OCI-LY3 (cell line): ENCODE results near the gene DRD3.

ENCODE experiments used
- H2AFZ ChIP-seq: fragments of 200-600, 300-600 bp; shearing (Covaris generic); 2 replicates; pipeline ENCODE4 v1.6.0; 2014; ENCODE audit warnings: antibody characterized with exemption, low read depth, low read length
- H3K27ac ChIP-seq: fragments of 200-600, 300-600 bp; sonication (generic); 2 replicates; pipeline ENCODE4 v1.5.1; 2014; ENCODE audit warnings: mild to moderate bottlenecking, low read length, moderate library complexity, mixed read lengths
- H3K27me3 ChIP-seq: fragments of 200-600, 300-600 bp; sonication (generic); 2 replicates; pipeline ENCODE4 v1.6.1; 2014; ENCODE audit warnings: low read depth, low read length, mixed read lengths
- H3K36me3 ChIP-seq: fragments of 200-600, 300-600 bp; sonication (generic); replicated peaks from 2 replicates; pipeline ENCODE3; 2014; ENCODE audit warnings: low read depth, low read length, mixed read lengths
- H3K4me1 ChIP-seq: fragments of 300-600, 200-600 bp; sonication (generic); 2 replicates; pipeline ENCODE4 v1.6.1; 2014; ENCODE audit warnings: low read length, mixed read lengths
- H3K4me2 ChIP-seq: fragments of 200-600, 300-600 bp; sonication (generic); 2 replicates; pipeline ENCODE4 v1.6.1; 2014; ENCODE audit warnings: low read length, mixed read lengths
- H3K4me3 ChIP-seq: fragments of 300-600, 200-600 bp; sonication (generic); 2 replicates; pipeline ENCODE4 v1.5.1; 2014; ENCODE audit warnings: antibody characterized with exemption, mild to moderate bottlenecking, low read length, moderate library complexity
- H3K79me2 ChIP-seq: fragments of 300-600, 200-600 bp; shearing (Covaris generic); 2 replicates; pipeline ENCODE4 v1.6.1; 2014; ENCODE audit warnings: mild to moderate bottlenecking, low read length, mixed read lengths
- H3K9ac ChIP-seq: fragments of 300-600, 200-600 bp; shearing (Covaris generic); 2 replicates; pipeline ENCODE4 v1.6.0; 2014; ENCODE audit warnings: mild to moderate bottlenecking, low read length, moderate library complexity
- H3K9me3 ChIP-seq: fragments of 200-600, 300-600 bp; shearing (Covaris generic); 2 replicates; pipeline ENCODE4 v1.6.1; 2014; ENCODE audit warnings: low read length, mixed read lengths; ENCODE audit not compliant: insufficient read depth
- H4K20me1 ChIP-seq: fragments of 200-600, 300-600 bp; sonication (generic); 2 replicates; pipeline ENCODE4 v1.6.1; 2016; ENCODE audit warnings: low read length, mixed read lengths; ENCODE audit not compliant: insufficient read depth
- CTCF ChIP-seq: fragments of 200-600, 300-600 bp; sonication (generic); IDR thresholded peaks from 2 replicates; pipeline ENCODE4 v1.5.1; 2014; ENCODE audit warnings: antibody characterized with exemption, low read length, low read depth
- EZH2phosphoT487 ChIP-seq: fragments of 200-600 bp; shearing (Covaris generic); IDR thresholded peaks from 2 replicates; pipeline ENCODE4 v1.6.1; 2018; ENCODE audit warnings: antibody characterized with exemption, mixed run types, low read depth

DRD3 gene

DNA sequence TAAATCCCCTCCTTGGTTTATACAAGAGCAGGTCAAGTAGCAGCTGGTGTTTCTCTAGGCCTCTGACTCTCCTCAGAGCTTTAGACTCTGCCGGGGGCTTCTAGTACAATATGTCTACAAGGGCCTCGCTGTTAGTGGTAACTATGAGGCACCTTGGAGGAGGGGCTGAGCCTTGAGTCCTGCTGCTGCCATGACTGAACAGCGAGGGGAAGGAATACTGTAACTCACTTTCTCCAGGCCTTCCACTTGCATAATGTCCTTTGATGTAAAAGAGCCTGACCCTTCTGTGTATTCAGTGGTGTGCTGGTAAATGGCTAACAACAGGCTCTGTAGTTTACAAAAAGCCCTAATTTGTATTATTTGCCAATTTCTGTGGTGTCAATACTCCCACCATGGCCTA is 27.8 kb downstream of the DRD3 start:
- no peaks in the 10 kb centered on the region for H3K36me3 ChIP-seq
- H4K20me1 ChIP-seq, result no peaks in the 10 kb centered on the region
- no peaks in the 10 kb centered on the region for H3K27me3 ChIP-seq
- H3K4me1 ChIP-seq, result peaks cover 24% of the 10 kb centered on the region
- H2AFZ ChIP-seq, result no peak overlapping the region
- no peak overlapping the region for H3K4me2 ChIP-seq
- no peak overlapping the region for H3K4me3 ChIP-seq
- no peaks in the 10 kb centered on the region for H3K79me2 ChIP-seq
- no peaks in the 10 kb centered on the region for H3K9me3 ChIP-seq
- H3K27ac ChIP-seq, result no peak overlapping the region
- TF ChIP-seq CTCF (no peak), EZH2phosphoT487 (no peak)
- H3K9ac ChIP-seq, result no peak overlapping the region

DNA sequence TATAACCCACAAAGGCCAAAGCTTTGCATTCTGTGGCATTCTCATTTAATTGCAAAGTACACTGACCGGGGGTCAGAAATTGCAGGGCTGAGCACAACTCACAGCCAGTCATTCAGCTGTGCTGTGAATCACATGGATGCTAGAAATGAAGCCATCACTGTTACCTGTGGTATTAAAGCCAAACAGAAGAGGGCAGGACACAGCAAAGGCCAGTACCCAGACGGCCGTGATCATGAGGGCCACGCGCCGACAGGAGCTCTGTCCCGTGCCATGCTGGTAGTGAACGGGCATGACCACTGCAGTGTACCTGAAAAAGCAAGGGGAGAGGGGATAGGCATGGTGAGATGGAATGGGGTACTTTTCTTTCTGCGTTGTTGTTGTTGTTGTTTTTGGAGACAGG is 31.6 kb downstream of the DRD3 start:
- H3K9ac ChIP-seq, result no peak overlapping the region
- H3K4me3 ChIP-seq, result no peak overlapping the region
- peaks cover 34% of the 10 kb centered on the region for H3K4me1 ChIP-seq
- no peak for TF ChIP-seq EZH2phosphoT487
- no peak overlapping the region for H2AFZ ChIP-seq
- H4K20me1 ChIP-seq, result no peaks in the 10 kb centered on the region
- H3K4me2 ChIP-seq, result no peak overlapping the region
- no peaks in the 10 kb centered on the region for H3K27me3 ChIP-seq
- H3K9me3 ChIP-seq, result no peaks in the 10 kb centered on the region
- H3K27ac ChIP-seq, result no peak overlapping the region
- H3K36me3 ChIP-seq, result no peaks in the 10 kb centered on the region
- H3K79me2 ChIP-seq, result no peaks in the 10 kb centered on the region

DNA sequence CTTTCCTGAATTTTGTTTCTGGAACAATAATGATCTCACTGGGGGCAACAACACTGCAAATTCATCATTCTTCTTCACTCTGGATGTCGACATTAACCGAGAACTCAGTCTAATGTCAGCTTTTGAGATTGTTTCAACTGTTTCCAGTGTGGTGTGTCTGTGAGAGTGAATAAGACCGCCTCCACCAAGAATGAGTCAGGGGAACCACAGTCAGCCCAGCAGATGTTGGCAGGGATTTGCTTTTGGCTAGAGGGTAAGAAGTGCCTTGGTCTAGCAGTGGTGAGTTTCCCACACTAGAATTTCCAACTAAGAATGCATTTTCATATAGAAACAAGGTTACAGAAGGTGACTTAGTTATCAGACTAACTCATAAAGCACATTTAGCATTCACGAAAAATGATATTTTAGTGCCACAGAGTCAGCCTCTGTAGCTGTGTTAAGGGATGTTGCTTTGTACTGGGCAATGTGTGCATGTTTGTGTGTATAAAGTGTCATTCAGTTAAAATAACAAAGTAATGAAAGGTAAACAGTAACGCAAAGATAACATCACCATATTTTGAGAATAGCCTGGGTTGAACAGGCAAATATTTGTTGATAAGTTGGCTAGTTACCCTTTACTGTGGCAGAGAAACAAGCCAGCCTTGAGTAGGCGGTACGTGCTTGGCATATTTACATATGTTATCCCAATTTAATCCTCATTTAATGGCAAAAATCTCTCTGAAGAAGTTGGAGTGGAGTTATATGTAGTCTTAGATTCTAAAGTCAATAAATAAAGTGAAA is 33.8 kb downstream of the DRD3 start:
- H3K27ac ChIP-seq, result peak overlapping the region; percentile 51
- no peaks in the 10 kb centered on the region for H3K27me3 ChIP-seq
- H3K9me3 ChIP-seq, result no peaks in the 10 kb centered on the region

DNA sequence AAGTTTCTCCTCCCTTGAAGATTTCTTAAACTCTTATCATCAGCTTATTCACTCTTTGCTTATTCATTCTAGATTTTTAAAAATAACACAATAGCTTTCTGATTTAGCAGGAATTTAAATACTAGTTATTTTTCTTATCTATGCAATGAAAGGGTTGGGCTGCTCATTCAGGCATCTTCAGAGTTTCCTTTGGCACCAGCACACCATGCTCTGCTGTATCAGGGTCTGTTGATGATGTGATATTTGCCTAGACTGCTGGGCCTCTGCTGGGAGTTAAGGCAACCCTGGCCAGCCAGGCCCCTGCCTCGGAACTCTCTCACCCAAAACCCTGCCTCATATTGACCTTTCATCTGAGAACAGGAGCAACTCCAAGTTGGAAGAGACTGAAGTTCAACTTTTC is 35.0 kb downstream of the DRD3 start:
- H3K4me3 ChIP-seq, result no peak overlapping the region
- H4K20me1 ChIP-seq, result no peaks in the 10 kb centered on the region
- no peaks in the 10 kb centered on the region for H3K79me2 ChIP-seq
- H3K9me3 ChIP-seq, result no peaks in the 10 kb centered on the region
- no peaks in the 10 kb centered on the region for H3K27me3 ChIP-seq
- no peak overlapping the region for H3K27ac ChIP-seq
- 0 out of 2 replicates have a peak overlapping the region, but pooled peaks have one; percentile 2 for H3K9ac ChIP-seq
- TF ChIP-seq CTCF (no peak), EZH2phosphoT487 (no peak)
- H2AFZ ChIP-seq, result peak overlapping the region; percentile 66; the same call in 1 of the 2 replicates
- H3K4me1 ChIP-seq, result peaks cover 21% of the 10 kb centered on the region
- no peaks in the 10 kb centered on the region for H3K36me3 ChIP-seq
- peak overlapping the region; percentile 65; the same call in 1 of the 2 replicates for H3K4me2 ChIP-seq

More for the DNA sequence above, 33.8 kb downstream of the DRD3 start:
- H2AFZ ChIP-seq, result peak overlapping the region; percentile 66
- no peaks in the 10 kb centered on the region for H4K20me1 ChIP-seq
- H3K4me2 ChIP-seq, result peak overlapping the region; percentile 65
- H3K9ac ChIP-seq, result 0 out of 2 replicates have a peak overlapping the region, but pooled peaks have one; percentile 7
- TF ChIP-seq CTCF (no peak), EZH2phosphoT487 (no peak)
- H3K4me1 ChIP-seq, result peaks cover 25% of the 10 kb centered on the region
- no peaks in the 10 kb centered on the region for H3K36me3 ChIP-seq
- H3K4me3 ChIP-seq, result peak overlapping the region; percentile 38
- H3K79me2 ChIP-seq, result no peaks in the 10 kb centered on the region
